Mammary epithelial cell (primary cell): ENCODE measurements around the gene PFKFB4.

ENCODE experiments used
- CTCF ChIP-seq, 2 donors: IDR thresholded peaks in 1 of 2; conservative IDR thresholded peaks in 1 of 2; 2 replicates each; pipeline ENCODE4 v1.5.1; 2011 to 2012; ENCODE audit warnings: inconsistent platforms in 2 of 2, low read length in 2 of 2, mild to moderate bottlenecking in 2 of 2, control low read depth in 1 of 2, low read depth in 1 of 2; ENCODE audit not compliant: insufficient read depth in 1 of 2; ENCODE audit errors: extremely low read depth in 1 of 2
- EZH2 ChIP-seq: IDR thresholded peaks from 2 replicates; pipeline ENCODE4 v1.6.1; 2012; ENCODE audit warnings: low read length, inconsistent platforms, borderline replicate concordance

GRCh38 chr3:48553361-48553760 is 3.2 kb downstream of the PFKFB4 start:
- TF ChIP-seq EZH2 = no peak
- TF ChIP-seq CTCF (conservative IDR thresholded peaks at IDR 0.05 in 1 of 2, IDR thresholded peaks at IDR 0.05 in 1 of 2; ENCODE audit: extremely low read depth in 1 of 2, insufficient read depth in 1 of 2, low read depth in 1 of 2, low read length in 2 of 2) = no peak
